K562 (cell line): ENCODE results near the gene CDR2L. TPM values are rescaled to one million over a fixed set of nuclear protein-coding genes. Genes with fewer than 3 reads are reported as not detected.

Experiments
- BRD4 ChIP-seq: fragments of 200-600 bp; sonication (generic); IDR thresholded peaks from 2 replicates; pipeline ENCODE4 v1.6.1; 2017; ENCODE audit warnings: inconsistent platforms
- ELF4 ChIP-seq: fragments of 450-650 bp; formaldehyde crosslinking; IDR thresholded peaks from 2 replicates; pipeline ENCODE4 v1.4.0; 2022; ENCODE audit warnings: missing genetic modification characterization
- ETV6 ChIP-seq, 3 experiments: fragments of 150-350 bp in 1 of 3; sonication (generic) in 1 of 3; formaldehyde crosslinking in 1 of 3; IDR thresholded peaks; 2 replicates each; pipeline versions ENCODE4 v1.6.1 to v1.8.0; 2014 to 2022; ENCODE audit warnings: borderline replicate concordance in 2 of 3, low read depth in 2 of 3, antibody characterized with exemption in 1 of 3, low read length in 1 of 3, mild to moderate bottlenecking in 1 of 3, missing genetic modification reagents in 1 of 3
- HDAC3 ChIP-seq: fragments of 450-650 bp; IDR thresholded peaks from 2 replicates; pipeline ENCODE4 v1.6.1; 2018; ENCODE audit warnings: borderline replicate concordance, mild to moderate bottlenecking, moderate library complexity; ENCODE audit not compliant: partially characterized antibody
- MAZ ChIP-seq, 2 experiments: fragments of 450-650 bp in 1 of 2; sonication (generic) in 1 of 2; formaldehyde crosslinking; IDR thresholded peaks in 1 of 2; conservative IDR thresholded peaks in 1 of 2; 2 replicates each; pipeline versions ENCODE4 v1.4.0 to v1.5.0; 2020; ENCODE audit warnings: mild to moderate bottlenecking in 1 of 2, missing genetic modification reagents in 1 of 2
- MECOM ChIP-seq: fragments of 250-450 bp; sonication (Bioruptor Pico); IDR thresholded peaks from 2 replicates; pipeline ENCODE4 v1.8.0; 2022; ENCODE audit warnings: inconsistent platforms
- NR3C1 ChIP-seq: sonication (generic); formaldehyde crosslinking; IDR thresholded peaks from 2 replicates; pipeline ENCODE4 v1.8.1; 2022; ENCODE audit warnings: missing genetic modification reagents
- RHOXF2B ChIP-seq: fragments of 250-450 bp; sonication (Bioruptor Pico); conservative IDR thresholded peaks from 2 replicates; pipeline ENCODE4 v1.5.1; 2021
- TSC22D4 ChIP-seq: fragments of 450-650 bp; IDR thresholded peaks from 2 replicates; pipeline ENCODE4 v1.6.1; 2016; ENCODE audit warnings: missing genetic modification characterization, missing biosample characterization, control low read depth
- ZNF133 ChIP-seq: fragments of 250-450 bp; sonication (Bioruptor Pico); IDR thresholded peaks from 2 replicates; pipeline ENCODE4 v1.4.0; 2020; ENCODE audit warnings: mild to moderate bottlenecking
- polyA plus RNA-seq, 8 experiments: library from polyadenylated mRNA; depleted of rRNA in 4 of 8; stranded (reverse) in 5 of 8; unstranded in 3 of 8; fragments of >200 nt; fragmentation: Nextera tagmentation in 2 of 8; fragmentation: Illumina TruSeq in 1 of 8; extraction: Ambion mirVana in 2 of 8; extraction: Trizol in 1 of 8; gene quantifications; 2 replicates each; pipeline versions ENCODE4 v1.2.1 to v1.2.3, GENCODE V29; 2011 to 2014; ENCODE audit warnings: inconsistent platforms in 1 of 8, missing spikeins in 1 of 8
- total RNA-seq, 7 experiments: library from RNA; depleted of rRNA in 6 of 7; stranded (reverse); fragments of >200 nt in 6 of 7; fragmentation: Illumina TruSeq in 2 of 7; extraction: Trizol in 2 of 7; gene quantifications; 2 replicates each; pipeline versions ENCODE4 v1.2.1 to v1.2.3, GENCODE V29; 2011 to 2021; ENCODE audit warnings: low replicate concordance in 1 of 7
- TF ChIP-seq, protein P1 (sequence below): fragments of 450-650 bp; IDR thresholded peaks from 2 replicates; pipeline ENCODE4 v1.6.1; 2017; ENCODE audit warnings: antibody characterized with exemption, mild to moderate bottlenecking
- TF ChIP-seq, protein P2 (sequence below): fragments of 450-650 bp; IDR thresholded peaks from 2 replicates; pipeline ENCODE4 v1.6.1; 2016; ENCODE audit warnings: low read depth
- TF ChIP-seq, protein P3 (sequence below): sonication (generic); formaldehyde crosslinking; IDR thresholded peaks from 2 replicates; pipeline ENCODE4 v1.8.1; 2022; ENCODE audit warnings: missing genetic modification reagents

The CDR2L gene
- total and polyA plus RNA-seq, 9 of the 15 experiments (the other 6 are each of a cell fraction or from before 2014, with no cell fraction given), result 2.7 to 16.0 (median 7.3) TPM

DNA sequence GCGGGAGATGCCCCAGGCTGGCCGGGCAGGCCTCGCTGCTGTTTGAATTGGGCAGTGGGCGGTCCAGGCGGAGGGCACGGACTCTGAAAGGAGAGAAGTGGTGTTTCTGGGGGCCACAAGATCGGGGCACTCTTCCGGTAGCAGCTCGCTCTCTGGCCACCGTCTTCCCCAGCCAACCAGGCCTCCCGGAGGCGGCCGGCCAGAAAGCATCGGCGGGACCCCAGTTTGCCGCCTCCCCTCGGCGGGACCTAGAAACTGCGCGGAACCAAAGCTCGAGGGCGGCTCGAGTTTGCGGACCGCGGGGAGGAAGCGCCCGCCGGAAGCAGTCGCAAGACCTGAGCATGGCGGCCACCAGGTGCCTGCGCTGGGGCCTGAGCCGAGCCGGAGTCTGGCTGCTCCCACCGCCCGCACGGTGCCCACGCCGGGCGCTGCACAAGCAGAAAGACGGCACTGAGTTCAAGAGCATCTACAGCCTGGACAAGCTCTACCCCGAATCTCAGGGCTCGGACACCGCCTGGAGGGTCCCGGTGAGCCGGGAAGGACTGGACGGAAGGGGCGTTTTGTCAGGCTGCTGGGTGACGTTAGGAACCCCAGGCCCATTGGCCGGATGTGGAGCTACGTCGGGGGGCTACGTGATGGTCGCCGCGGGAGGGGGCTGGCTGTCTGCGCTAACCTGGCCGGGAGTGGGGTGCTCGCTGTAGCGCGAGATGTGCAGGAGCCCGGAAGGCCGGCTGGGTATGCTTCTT lies 25.1 kb downstream of the CDR2L start, which contains the start of gene MRPL58 (continued):
- TF ChIP-seq, protein P1, sequence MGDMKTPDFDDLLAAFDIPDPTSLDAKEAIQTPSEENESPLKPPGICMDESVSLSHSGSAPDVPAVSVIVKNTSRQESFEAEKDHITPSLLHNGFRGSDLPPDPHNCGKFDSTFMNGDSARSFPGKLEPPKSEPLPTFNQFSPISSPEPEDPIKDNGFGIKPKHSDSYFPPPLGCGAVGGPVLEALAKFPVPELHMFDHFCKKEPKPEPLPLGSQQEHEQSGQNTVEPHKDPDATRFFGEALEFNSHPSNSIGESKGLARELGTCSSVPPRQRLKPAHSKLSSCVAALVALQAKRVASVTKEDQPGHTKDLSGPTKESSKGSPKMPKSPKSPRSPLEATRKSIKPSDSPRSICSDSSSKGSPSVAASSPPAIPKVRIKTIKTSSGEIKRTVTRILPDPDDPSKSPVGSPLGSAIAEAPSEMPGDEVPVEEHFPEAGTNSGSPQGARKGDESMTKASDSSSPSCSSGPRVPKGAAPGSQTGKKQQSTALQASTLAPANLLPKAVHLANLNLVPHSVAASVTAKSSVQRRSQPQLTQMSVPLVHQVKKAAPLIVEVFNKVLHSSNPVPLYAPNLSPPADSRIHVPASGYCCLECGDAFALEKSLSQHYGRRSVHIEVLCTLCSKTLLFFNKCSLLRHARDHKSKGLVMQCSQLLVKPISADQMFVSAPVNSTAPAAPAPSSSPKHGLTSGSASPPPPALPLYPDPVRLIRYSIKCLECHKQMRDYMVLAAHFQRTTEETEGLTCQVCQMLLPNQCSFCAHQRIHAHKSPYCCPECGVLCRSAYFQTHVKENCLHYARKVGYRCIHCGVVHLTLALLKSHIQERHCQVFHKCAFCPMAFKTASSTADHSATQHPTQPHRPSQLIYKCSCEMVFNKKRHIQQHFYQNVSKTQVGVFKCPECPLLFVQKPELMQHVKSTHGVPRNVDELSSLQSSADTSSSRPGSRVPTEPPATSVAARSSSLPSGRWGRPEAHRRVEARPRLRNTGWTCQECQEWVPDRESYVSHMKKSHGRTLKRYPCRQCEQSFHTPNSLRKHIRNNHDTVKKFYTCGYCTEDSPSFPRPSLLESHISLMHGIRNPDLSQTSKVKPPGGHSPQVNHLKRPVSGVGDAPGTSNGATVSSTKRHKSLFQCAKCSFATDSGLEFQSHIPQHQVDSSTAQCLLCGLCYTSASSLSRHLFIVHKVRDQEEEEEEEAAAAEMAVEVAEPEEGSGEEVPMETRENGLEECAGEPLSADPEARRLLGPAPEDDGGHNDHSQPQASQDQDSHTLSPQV, result peak; percentile 68
- TF ChIP-seq ETV6 (IDR thresholded peaks at IDR 0.05; ENCODE audit: borderline replicate concordance in 1 of 2, low read depth in 2 of 2, low read length in 1 of 2) (no peak), ETV6 (CRISPR knock-in tag; IDR thresholded peaks at IDR 0.05; ENCODE audit: borderline replicate concordance) (no peak), MAZ (CRISPR knock-in tag; conservative IDR thresholded peaks at IDR 0.05 in 1 of 2, IDR thresholded peaks at IDR 0.05 in 1 of 2) (peak; percentile 82 to 94), TSC22D4 (tag) (no peak), RHOXF2B (CRISPR knock-in tag) (no peak), HDAC3 (no peak), MECOM (CRISPR knock-in tag) (no peak), NR3C1 (CRISPR knock-in tag) (peak; percentile 72; the same call in 1 of the 2 replicates), BRD4 (no peak), ELF4 (CRISPR knock-in tag) (0 out of 2 replicates have a peak, but pooled peaks have one; percentile 73), ZNF133 (no peak)
- TF ChIP-seq, protein P2, sequence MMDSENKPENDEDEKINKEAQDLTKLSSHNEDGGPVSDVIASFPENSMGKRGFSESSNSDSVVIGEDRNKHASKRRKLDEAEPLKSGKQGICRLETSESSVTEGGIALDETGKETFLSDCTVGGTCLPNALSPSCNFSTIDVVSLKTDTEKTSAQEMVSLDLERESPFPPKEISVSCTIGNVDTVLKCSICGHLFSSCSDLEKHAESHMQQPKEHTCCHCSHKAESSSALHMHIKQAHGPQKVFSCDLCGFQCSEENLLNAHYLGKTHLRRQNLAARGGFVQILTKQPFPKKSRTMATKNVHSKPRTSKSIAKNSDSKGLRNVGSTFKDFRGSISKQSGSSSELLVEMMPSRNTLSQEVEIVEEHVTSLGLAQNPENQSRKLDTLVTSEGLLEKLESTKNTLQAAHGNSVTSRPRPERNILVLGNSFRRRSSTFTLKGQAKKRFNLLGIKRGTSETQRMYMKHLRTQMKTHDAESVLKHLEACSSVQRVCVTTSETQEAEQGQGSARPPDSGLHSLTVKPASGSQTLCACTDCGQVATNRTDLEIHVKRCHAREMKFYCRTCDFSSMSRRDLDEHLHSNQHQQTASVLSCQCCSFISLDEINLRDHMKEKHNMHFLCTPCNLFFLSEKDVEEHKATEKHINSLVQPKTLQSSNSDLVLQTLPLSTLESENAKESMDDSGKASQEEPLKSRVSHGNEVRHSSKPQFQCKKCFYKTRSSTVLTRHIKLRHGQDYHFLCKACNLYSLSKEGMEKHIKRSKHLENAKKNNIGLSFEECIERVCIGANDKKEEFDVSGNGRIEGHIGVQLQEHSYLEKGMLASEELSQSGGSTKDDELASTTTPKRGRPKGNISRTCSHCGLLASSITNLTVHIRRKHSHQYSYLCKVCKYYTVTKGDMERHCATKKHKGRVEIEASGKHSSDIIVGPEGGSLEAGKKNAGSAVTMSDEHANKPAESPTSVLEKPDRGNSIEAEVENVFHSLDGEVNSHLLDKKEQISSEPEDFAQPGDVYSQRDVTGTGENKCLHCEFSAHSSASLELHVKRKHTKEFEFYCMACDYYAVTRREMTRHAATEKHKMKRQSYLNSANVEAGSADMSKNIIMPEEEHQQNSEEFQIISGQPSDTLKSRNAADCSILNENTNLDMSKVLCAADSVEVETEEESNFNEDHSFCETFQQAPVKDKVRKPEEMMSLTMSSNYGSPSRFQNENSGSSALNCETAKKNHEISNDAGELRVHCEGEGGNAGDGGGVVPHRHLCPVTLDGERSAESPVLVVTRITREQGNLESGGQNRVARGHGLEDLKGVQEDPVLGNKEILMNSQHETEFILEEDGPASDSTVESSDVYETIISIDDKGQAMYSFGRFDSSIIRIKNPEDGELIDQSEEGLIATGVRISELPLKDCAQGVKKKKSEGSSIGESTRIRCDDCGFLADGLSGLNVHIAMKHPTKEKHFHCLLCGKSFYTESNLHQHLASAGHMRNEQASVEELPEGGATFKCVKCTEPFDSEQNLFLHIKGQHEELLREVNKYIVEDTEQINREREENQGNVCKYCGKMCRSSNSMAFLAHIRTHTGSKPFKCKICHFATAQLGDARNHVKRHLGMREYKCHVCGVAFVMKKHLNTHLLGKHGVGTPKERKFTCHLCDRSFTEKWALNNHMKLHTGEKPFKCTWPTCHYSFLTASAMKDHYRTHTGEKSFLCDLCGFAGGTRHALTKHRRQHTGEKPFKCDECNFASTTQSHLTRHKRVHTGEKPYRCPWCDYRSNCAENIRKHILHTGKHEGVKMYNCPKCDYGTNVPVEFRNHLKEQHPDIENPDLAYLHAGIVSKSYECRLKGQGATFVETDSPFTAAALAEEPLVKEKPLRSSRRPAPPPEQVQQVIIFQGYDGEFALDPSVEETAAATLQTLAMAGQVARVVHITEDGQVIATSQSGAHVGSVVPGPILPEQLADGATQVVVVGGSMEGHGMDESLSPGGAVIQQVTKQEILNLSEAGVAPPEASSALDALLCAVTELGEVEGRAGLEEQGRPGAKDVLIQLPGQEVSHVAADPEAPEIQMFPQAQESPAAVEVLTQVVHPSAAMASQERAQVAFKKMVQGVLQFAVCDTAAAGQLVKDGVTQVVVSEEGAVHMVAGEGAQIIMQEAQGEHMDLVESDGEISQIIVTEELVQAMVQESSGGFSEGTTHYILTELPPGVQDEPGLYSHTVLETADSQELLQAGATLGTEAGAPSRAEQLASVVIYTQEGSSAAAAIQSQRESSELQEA, result no peak
- TF ChIP-seq, protein P3, sequence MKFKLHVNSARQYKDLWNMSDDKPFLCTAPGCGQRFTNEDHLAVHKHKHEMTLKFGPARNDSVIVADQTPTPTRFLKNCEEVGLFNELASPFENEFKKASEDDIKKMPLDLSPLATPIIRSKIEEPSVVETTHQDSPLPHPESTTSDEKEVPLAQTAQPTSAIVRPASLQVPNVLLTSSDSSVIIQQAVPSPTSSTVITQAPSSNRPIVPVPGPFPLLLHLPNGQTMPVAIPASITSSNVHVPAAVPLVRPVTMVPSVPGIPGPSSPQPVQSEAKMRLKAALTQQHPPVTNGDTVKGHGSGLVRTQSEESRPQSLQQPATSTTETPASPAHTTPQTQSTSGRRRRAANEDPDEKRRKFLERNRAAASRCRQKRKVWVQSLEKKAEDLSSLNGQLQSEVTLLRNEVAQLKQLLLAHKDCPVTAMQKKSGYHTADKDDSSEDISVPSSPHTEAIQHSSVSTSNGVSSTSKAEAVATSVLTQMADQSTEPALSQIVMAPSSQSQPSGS (CRISPR knock-in tag), result no peak
